GM21423 (cell line): Measurements from ENCODE around the gene TESK2.
A peak's percentile ranks its signal among the peaks of the same experiment; 100 is the strongest.
"Not testable (repeated sequence)": the region's sequence is repeated elsewhere in the genome, so short reads cannot be mapped to it uniquely, and the experiment has no call there.

ENCODE experiments used
- ATAC-seq: cut with Tn5 transposase; IDR thresholded peaks from one replicate; pipeline ENCODE4 v1.9.1; 2021; ENCODE audit warnings: mild to moderate bottlenecking, moderate library complexity; ENCODE audit not compliant: unreplicated experiment

Gene TESK2

GRCh38 chr1:45490626-45491486 lies at the start of gene TESK2:
TESK2 (minus strand) TSS chr1:45491163; CDS start chr1:45457785, 33,378 bp downstream.
- ATAC-seq = peak; percentile 86

DNA sequence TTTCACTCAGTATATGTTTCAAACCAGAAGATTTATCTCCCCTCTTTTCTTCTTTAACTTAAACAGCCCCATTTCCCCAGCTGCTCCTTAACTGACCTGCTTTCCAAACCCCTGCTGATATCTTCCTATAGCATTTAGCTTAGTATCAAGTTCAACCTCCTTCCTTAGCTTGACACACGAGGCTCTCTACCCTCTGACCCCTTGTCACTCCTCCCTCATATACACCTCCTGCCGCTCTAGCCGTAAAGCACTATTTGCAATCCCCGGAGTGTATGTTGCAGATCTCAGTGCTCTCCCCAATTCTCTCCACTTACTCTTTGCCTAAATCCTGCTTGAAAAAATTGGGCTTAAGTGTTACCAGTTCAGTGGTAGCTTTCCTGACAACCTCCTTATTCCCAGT lies 45.9 kb upstream of the TESK2 start:
- no peak for ATAC-seq

GRCh38 chr1:45535988-45536766 lies 45.2 kb upstream of the TESK2 start:
- no peak for ATAC-seq

DNA sequence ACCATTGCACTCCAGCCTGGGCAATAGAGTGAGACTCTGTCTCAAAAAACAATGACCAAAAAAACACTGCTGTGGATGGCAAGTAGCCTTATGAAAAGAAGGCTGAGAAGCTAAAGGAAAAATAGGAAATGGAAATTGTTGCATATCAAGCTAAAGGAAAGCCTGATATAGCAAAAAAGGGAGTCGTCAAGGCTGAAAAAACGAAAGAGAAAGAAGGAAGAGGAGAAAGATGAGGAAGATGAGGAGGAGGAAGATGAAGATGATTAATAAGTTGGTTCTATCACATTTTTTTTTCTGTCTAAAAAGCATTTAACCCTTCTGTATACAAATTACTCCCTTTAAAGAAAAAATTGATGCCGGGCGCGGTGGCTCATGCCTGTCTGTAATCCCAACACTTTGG lies 40.9 kb upstream of the TESK2 start:
- ATAC-seq = no peak

DNA sequence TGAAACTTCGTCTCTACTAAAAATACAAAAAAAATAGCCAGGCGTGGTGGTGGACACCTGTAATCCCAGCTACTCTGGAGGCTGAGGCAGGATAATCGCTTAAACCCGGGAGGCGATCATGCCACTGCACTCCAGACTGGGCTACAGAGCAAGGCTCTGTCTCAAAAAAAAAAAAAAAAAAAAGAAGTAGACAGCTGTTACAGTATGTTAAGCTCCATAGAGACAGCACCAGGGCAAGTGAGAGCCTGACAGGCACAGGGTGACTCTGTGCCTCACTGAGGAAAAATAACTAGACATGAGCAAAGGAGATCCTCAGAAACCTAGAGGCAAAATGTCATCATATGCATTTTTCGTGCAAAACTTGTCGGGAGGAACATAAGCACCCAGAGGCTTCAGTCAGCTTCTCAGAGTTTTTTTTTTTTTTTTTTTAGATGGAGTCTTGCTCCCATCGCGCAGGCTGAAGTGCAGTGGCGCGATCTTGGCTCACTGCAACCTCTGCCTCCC lies 39.7 kb upstream of the TESK2 start:
- no peak for ATAC-seq

- ATAC-seq = no peak
Observed at GRCh38 chr1:45526135-45526644, 35.2 kb upstream of the TESK2 start.

- ATAC-seq = not testable (repeated sequence)
Observed at GRCh38 chr1:45523975-45524374, 33.0 kb upstream of the TESK2 start.

- ATAC-seq = not testable (repeated sequence)
Observed at GRCh38 chr1:45523516-45523915, 32.6 kb upstream of the TESK2 start.

- ATAC-seq = peak; percentile 15
Observed at GRCh38 chr1:45522324-45523104, 31.6 kb upstream of the TESK2 start.

GRCh38 chr1:45521413-45522323 lies 30.7 kb upstream of the TESK2 start, which contains the start of gene PRDX1:
PRDX1 (minus strand) TSS chr1:45521884; CDS start chr1:45519043, 2,841 bp downstream.
- peak; percentile 87 for ATAC-seq

- not testable (repeated sequence) for ATAC-seq
Observed at GRCh38 chr1:45519774-45520173, 28.8 kb upstream of the TESK2 start.

- no peak for ATAC-seq
Observed at GRCh38 chr1:45518910-45519309, 27.9 kb upstream of the TESK2 start.

DNA sequence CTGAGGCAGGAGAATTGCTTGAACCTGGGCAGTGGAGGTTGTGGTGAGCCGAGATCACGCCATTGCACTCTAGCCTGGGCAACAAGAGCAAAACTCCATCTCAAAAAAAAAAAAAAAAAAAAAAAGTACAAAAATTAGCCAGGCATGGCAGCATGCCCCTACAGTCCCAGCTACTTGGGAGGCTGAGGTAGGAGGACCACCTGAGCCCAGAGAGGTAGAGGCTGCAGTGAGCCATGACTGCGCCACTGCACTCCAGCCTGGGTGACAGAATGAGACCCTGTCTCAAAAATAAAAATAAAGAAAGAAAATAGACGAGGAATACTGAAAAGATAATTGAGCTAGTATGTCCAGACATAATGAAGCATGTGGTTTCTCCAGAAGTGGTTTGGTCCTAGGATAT lies 27.4 kb upstream of the TESK2 start:
- ATAC-seq = not testable (repeated sequence)

DNA sequence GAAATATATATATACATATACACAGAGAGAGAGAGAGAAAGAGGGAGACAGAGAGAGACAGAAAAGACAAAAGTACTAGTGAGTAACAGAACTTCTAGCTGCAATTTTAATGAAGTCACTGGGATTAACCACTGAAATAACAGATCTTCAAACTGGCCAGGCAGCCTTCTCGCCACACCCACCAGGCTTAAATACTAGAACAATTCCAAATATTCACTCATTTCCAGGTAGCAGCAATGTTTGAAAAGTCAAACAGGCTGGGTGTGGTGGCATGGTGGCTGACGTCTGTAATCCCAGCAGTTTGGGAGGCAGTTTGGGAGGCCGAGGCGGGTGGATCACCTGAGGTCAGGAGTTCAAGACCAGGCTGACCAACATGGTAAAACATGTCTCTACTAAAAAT lies 25.5 kb upstream of the TESK2 start:
- ATAC-seq = no peak

- no peak for ATAC-seq
Observed at GRCh38 chr1:45516036-45516435, 25.1 kb upstream of the TESK2 start.

- not testable (repeated sequence) for ATAC-seq
Observed at GRCh38 chr1:45513532-45514260, 22.7 kb upstream of the TESK2 start.

DNA sequence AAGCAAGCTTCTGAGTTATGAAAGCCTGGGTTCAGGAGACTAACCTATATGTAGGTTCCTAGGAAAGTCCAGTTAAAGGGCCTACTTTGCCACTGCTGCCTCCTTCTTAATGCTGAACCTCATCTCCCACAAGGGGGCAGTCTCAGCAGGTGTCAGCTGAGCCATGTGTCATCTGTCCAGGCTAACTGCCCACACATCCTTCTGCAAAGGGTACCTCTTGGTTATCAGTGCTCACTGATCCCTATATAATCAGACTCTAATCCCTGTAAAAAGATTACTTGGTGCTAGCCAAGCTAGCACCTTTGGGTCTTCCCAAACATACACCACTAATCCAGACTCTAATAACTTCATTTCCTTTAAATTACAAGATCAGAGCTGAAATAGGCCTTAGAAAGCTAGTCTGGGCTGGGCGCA lies 21.7 kb upstream of the TESK2 start:
- no peak for ATAC-seq

GRCh38 chr1:45510972-45511527 lies 20.1 kb upstream of the TESK2 start:
- ATAC-seq = no peak
